ENCODE results near the gene RNF223. TPM values are rescaled to one million over a fixed set of nuclear protein-coding genes. Genes with fewer than 3 reads are reported as not detected.
"Not testable (repeated sequence)": the region's sequence is repeated elsewhere in the genome, so short reads cannot be mapped to it uniquely, and the experiment has no call there.

The RNF223 gene
- polyA plus RNA-seq, 5 donors: 0.06 to 0.22 (median 0.13) TPM

DNA sequence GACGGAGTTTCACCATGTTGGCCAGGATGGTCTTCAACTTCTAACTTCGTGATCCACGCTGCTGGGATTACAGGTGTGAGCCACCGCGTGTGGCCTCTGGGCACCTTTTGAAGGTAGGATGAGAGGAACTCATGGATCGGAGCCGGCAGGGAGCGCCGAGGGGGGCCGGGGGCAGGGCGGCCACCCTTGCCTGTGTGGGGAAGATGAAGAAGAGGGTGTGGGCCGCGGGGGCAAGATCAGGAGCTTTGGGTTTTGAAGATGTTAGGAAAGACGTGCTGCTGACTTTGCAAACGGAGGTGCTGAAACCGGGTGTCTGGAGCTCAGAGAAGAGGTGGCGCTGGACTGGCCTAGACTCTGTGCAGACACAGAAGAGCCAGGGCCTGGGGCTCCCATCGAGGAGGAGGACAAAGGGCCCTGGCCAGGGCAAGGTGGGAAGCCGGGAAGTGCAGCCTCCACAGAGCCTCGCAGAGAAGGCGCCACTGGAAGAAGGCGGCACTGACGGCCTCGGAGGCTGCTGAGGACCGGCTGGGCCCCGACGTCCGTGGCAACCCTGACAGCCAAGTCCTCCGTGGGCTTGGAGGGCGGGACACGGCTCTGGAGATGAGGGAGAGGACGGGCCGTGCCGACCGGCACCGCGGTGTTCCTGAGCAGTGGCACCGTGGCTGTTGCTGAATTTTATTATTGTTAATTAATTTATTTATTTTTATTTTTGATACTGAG, 13.7 kb downstream of the RNF223 start:
- no peak for DNase-seq

GRCh38 chr1:1059494-1060280, 14.4 kb downstream of the RNF223 start:
- peak; percentile 62 to 65 for DNase-seq

- no peak for DNase-seq
Observed at GRCh38 chr1:1058921-1059493, 15.1 kb downstream of the RNF223 start.

DNA sequence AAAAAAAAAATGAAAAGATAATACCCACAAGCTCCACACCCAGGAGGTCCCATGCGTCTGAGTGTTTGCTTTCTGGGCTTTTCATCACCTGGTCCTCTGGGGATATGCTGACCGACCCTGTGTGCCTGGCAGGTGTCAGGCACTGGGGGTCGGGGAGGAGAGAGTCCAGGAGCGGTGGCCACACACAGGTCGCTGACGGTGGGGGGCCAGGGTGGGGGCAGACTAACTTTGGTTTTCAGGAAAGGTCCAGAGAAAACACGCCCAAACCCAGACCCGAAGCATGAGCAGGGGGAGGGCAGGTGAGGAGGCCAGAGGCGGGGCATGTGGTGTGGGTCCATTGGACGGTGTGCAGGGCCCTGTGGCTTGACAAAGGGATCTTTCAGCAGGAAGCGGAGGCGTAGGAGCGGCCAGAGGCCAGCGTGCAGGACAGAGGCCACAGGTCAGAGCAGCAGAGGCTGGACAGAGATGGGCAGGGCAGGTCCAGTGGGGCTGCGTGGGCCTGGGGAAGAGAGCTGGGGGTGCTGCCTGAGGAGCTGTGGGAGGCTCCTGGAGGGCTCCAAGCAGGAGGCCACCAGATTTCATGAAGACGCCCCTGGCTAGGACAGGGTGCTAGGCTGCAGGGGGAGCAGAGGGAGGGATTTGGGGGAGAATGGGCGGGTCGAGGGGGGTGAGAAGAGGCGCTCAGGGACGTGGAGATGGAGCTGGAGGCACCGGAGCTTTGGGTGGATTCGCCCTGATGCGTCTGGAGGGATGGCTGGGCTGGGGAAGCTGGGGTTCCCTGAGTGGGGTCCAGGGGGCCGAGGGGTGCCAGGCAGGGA, 15.8 kb downstream of the RNF223 start:
- no peak for DNase-seq

DNA sequence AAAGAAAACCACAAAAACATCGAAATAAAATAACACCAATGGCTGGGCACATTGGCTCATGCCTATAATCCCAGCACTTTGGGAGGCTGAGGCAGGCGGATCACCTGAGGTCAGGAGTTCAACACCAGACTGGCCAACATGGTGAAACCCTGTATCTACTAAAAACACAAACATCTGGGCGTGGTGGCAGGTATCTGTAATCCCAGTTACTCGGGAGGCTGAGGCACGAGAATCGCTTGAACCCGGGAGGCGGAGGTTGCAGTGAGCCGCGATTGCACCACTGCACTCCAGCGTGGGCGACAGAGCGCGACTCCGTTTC, 16.4 kb downstream of the RNF223 start:
- DNase-seq: not testable (repeated sequence)

GRCh38 chr1:1055841-1056736, 18.0 kb downstream of the RNF223 start:
- DNase-seq: no peak

DNA sequence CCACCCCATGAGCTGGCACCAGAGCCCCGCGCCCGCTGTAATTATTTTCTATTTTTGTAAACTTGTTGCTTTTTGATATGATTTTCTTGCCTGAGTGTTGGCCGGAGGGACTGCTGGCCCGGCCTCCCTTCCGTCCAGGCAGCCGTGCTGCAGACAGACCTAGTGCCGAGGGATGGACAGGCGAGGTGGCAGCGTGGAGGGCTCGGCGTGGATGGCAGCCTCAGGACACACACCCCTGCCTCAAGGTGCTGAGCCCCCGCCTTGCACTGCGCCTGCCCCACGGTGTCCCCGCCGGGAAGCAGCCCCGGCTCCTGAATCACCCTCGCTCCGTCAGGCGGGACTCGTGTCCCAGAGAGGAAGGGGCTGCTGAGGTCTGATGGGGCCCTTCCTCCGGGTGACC, 19.1 kb downstream of the RNF223 start:
- DNase-seq: no peak

GRCh38 chr1:1054099-1054700, 19.9 kb downstream of the RNF223 start:
- DNase-seq: no peak

- no peak for DNase-seq
Observed at GRCh38 chr1:1053682-1054081, 20.4 kb downstream of the RNF223 start.

DNA sequence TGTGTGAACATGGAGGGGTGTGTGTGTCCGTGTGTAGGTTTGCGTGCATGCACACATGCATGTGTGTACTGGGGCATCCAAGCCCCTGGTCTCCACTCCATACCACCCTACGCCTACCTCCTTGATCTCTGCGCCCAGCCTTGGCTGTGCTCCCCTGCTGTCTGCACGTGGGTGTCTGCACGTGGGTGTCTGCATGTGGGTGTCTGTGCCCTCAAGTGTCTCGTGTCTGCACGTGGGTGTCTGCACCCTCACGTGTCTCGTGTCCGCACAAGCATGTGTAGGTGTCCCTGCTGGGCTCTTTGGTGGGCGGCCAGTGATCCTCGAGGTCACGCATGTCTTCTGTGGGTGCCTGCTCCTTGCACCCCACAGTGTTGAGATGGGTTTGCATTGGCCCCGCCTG, 21.1 kb downstream of the RNF223 start:
- DNase-seq: no peak

- no peak for DNase-seq
Observed at GRCh38 chr1:1052003-1052840, 21.9 kb downstream of the RNF223 start.

- no peak for DNase-seq
Observed at GRCh38 chr1:1051127-1051810, 22.8 kb downstream of the RNF223 start.

GRCh38 chr1:1050577-1051052, 23.5 kb downstream of the RNF223 start:
- DNase-seq: no peak

DNA sequence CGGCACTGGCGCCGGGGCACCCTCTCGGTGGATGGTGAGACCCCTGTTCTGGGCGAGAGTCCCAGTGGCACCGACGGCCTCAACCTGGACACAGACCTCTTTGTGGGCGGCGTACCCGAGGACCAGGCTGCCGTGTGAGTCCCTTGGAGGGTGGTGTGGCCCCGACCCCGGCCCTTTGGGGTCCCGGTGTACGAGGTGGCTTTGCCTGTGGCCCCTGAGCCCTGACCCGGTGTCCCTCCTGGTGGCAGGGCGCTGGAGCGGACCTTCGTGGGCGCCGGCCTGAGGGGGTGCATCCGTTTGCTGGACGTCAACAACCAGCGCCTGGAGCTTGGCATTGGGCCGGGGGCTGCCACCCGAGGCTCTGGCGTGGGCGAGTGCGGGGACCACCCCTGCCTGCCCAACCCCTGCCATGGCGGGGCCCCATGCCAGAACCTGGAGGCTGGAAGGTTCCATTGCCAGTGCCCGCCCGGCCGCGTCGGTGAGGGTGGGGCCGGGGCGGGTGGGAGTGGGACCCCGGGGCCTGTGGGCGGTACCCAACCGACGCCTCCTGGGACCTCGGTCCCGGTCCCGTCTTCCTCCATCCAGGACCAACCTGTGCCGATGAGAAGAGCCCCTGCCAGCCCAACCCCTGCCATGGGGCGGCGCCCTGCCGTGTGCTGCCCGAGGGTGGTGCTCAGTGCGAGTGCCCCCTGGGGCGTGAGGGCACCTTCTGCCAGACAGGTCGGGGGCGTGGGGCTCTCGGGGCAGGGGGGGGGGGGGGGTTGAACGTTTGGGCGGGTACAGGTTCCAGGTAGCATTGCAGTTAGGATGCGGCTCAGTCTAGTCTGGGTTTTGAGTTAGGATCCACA, 24.6 kb downstream of the RNF223 start:
- no peak for DNase-seq

DNA sequence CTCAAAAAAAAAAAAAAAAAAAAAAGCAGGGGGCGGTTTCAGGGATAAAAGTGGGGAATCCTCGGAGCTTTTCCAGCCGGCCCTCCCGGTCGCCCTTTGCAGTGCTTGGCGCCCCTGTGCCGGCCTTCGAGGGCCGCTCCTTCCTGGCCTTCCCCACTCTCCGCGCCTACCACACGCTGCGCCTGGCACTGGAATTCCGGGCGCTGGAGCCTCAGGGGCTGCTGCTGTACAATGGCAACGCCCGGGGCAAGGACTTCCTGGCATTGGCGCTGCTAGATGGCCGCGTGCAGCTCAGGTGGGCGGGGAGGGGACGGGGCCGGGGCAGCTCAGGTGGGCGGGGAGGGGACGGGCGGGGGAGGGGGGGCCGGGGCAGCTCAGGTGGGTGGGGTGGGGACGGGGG, 25.3 kb downstream of the RNF223 start:
- DNase-seq: no peak

GRCh38 chr1:1047963-1048362, 26.1 kb downstream of the RNF223 start:
- no peak for DNase-seq

DNA sequence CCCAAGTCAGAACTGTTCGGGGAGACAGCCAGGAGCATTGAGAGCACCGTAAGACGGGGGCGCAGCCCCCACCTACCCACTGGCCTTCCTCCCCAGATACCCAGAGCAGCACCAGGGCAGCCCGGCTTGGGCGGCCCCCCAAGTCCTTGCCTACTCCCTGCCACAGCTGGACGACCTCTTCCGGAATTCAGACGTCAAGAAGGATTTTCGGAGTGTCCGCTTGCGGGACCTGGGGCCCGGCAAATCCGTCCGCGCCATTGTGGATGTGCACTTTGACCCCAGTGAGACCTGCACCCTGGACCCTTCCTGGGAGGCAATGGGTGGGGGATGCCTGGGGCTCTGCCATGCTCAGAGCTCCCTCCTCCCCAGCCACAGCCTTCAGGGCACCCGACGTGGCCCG, 26.7 kb downstream of the RNF223 start:
- no peak for DNase-seq

- no peak for DNase-seq
Observed at GRCh38 chr1:1046767-1047166, 27.3 kb downstream of the RNF223 start.

Data from right lung (tissue), 5 donors.